Keratinocyte (primary cell): ENCODE data around the gene SPOP. TPM values are rescaled to one million over a fixed set of nuclear protein-coding genes. Genes with fewer than 3 reads are reported as not detected.

Source experiments
- DNase-seq: peaks from one replicate; pipeline ENCODE4 v3.0.0-alpha.2; 2011; ENCODE audit warnings: low read depth, missing footprints, low spot score
- FAIRE-seq: peaks from 2 replicates; lab custom pipeline; 2011; peaks lifted over from hg19 to GRCh38; lab: Jason Lieb, UNC
- H2AFZ ChIP-seq: 2 replicates; pipeline ENCODE4 v1.6.0; 2012; ENCODE audit warnings: low read length, control low read depth, inconsistent platforms; ENCODE audit not compliant: control insufficient read depth
- H3K27ac ChIP-seq: 2 replicates; pipeline ENCODE4 v1.5.1; 2011; ENCODE audit warnings: low read length; ENCODE audit not compliant: control insufficient read depth, insufficient read depth
- H3K27me3 ChIP-seq: 3 replicates; pipeline ENCODE4 v1.6.0; 2011; ENCODE audit warnings: low read length; ENCODE audit not compliant: control insufficient read depth, insufficient read depth; ENCODE audit errors: extremely low read depth
- H3K36me3 ChIP-seq, 2 experiments: 2 replicates in 1 of 2; 3 replicates in 1 of 2; pipeline ENCODE4 v1.5.1; 2011; ENCODE audit warnings: low read length in 2 of 2, mild to moderate bottlenecking in 1 of 2; ENCODE audit not compliant: control insufficient read depth in 2 of 2, insufficient read depth in 2 of 2; ENCODE audit errors: extremely low read depth in 1 of 2
- H3K4me1 ChIP-seq: 3 replicates; pipeline ENCODE4 v1.5.1; 2011; ENCODE audit warnings: low read length; ENCODE audit not compliant: control insufficient read depth, insufficient read depth; ENCODE audit errors: extremely low read depth
- H3K4me2 ChIP-seq: 3 replicates; pipeline ENCODE4 v1.6.0; 2011; ENCODE audit warnings: low read depth, low read length; ENCODE audit not compliant: control insufficient read depth, insufficient read depth; ENCODE audit errors: extremely low read depth
- H3K4me3 ChIP-seq, 3 experiments: fragments of 200-600 bp in 1 of 3; sonication (generic) in 1 of 3; 2 replicates in 2 of 3; 3 replicates in 1 of 3; pipeline ENCODE4 v1.5.1; 2011 to 2016; ENCODE audit warnings: low read length in 3 of 3, mild to moderate bottlenecking in 3 of 3, control low read depth in 2 of 3, inconsistent platforms in 1 of 3, low read depth in 1 of 3, mixed read lengths in 1 of 3, mixed run types in 1 of 3, moderate library complexity in 1 of 3; ENCODE audit not compliant: control insufficient read depth in 2 of 3, insufficient read depth in 2 of 3; ENCODE audit errors: extremely low read depth in 1 of 3
- H3K79me2 ChIP-seq: 2 replicates; pipeline ENCODE4 v1.6.0; 2012; ENCODE audit warnings: low read length; ENCODE audit not compliant: control insufficient read depth, insufficient read depth
- H3K9ac ChIP-seq: 3 replicates; pipeline ENCODE4 v1.6.0; 2011; ENCODE audit warnings: low read length; ENCODE audit not compliant: control insufficient read depth, insufficient read depth; ENCODE audit errors: extremely low read depth
- H3K9me1 ChIP-seq: 3 replicates; pipeline ENCODE4 v1.6.0; 2011; ENCODE audit warnings: low read length; ENCODE audit not compliant: control insufficient read depth, insufficient read depth; ENCODE audit errors: extremely low read depth
- H3K9me3 ChIP-seq: 2 replicates; pipeline ENCODE4 v1.5.1; 2012; ENCODE audit warnings: low read depth, low read length; ENCODE audit not compliant: control insufficient read depth
- H4K20me1 ChIP-seq: 3 replicates; pipeline ENCODE4 v1.6.0; 2011; ENCODE audit warnings: low read length; ENCODE audit not compliant: control insufficient read depth, insufficient read depth; ENCODE audit errors: extremely low read depth
- CTCF ChIP-seq, 3 experiments: IDR thresholded peaks in 1 of 3; conservative IDR thresholded peaks in 1 of 3; optimal IDR thresholded peaks in 1 of 3; 2 replicates in 2 of 3; 3 replicates in 1 of 3; pipeline versions ENCODE3 to v1.5.1; 2011; ENCODE audit warnings: low read length in 3 of 3, mild to moderate bottlenecking in 3 of 3, moderate library complexity in 2 of 3, control low read depth in 1 of 3, inconsistent platforms in 1 of 3; ENCODE audit not compliant: insufficient read depth in 2 of 3; ENCODE audit errors: extremely low read depth in 1 of 3
- EZH2 ChIP-seq: IDR thresholded peaks from one replicate; pipeline ENCODE4 v1.6.1; 2012; ENCODE audit warnings: inconsistent platforms, mild to moderate bottlenecking, low read length, moderate library complexity
- dilution Hi-C: fragments of 300-500 bp; cut with MboI; formaldehyde crosslinking; loops from one replicate; pipeline ENCODE4 v1.7.0; 2020; ENCODE audit warnings: low sequenced_read_pairs; ENCODE audit not compliant: extremely low pct_ligation_motif_present
- polyA plus RNA-seq, 5 experiments: library from polyadenylated mRNA; depleted of rRNA in 3 of 5; stranded (reverse) in 3 of 5; stranded (forward) in 1 of 5; unstranded in 1 of 5; fragments of >200 nt; gene quantifications; 1 replicate in 1 of 5; 2 replicates in 3 of 5; 3 replicates in 1 of 5; pipeline versions ENCODE4 v1.2.1 to v1.2.3, GENCODE V29; 2011 to 2012; ENCODE audit warnings: missing spikeins in 2 of 5, low read depth in 1 of 5, low replicate concordance in 1 of 5

Gene SPOP
- polyA plus RNA-seq, 1 donor (not counting 4 experiments of a cell fraction or from before 2014, with no cell fraction given): 27.5 TPM

- Histone ChIP-seq H3K4me1 (no peaks in the 10 kb centered on the region), H3K36me3 (no peaks in the 10 kb centered on the region), H3K9ac (no peak overlapping the region), H3K9me3 (no peaks in the 10 kb centered on the region), H3K79me2 (no peaks in the 10 kb centered on the region), H3K4me2 (no peak overlapping the region), H3K4me3 (no peak overlapping the region), H3K9me1 (no peaks in the 10 kb centered on the region), H3K27me3 (peaks cover 52% of the 10 kb centered on the region), H2AFZ (no peak overlapping the region), H4K20me1 (no peaks in the 10 kb centered on the region), H3K27ac (no peak overlapping the region)
- DNase-seq: no peak
- TF ChIP-seq EZH2 (no peak), CTCF (optimal IDR thresholded peaks at IDR 0.05 in 1 of 3, IDR thresholded peaks at IDR 0.05 in 1 of 3, conservative IDR thresholded peaks at IDR 0.05 in 1 of 3; ENCODE audit: extremely low read depth in 1 of 3, insufficient read depth in 2 of 3, low read length in 3 of 3) (no peak)
- dilution Hi-C loops: no loop called here
- FAIRE-seq: no peak
Observed at GRCh38 chr17:49574323-49574781, 103.5 kb downstream of the SPOP start.

- Histone ChIP-seq H3K27ac (no peak overlapping the region), H3K9me1 (no peaks in the 10 kb centered on the region), H3K9me3 (no peaks in the 10 kb centered on the region), H4K20me1 (no peaks in the 10 kb centered on the region), H3K4me1 (no peaks in the 10 kb centered on the region), H3K27me3 (peaks cover 52% of the 10 kb centered on the region), H3K4me2 (no peak overlapping the region), H3K9ac (no peak overlapping the region), H3K4me3 (no peak overlapping the region), H3K36me3 (no peaks in the 10 kb centered on the region), H3K79me2 (no peaks in the 10 kb centered on the region), H2AFZ (no peak overlapping the region)
- DNase-seq (no peak), FAIRE-seq (no peak)
- dilution Hi-C loops: no loop called here
- TF ChIP-seq EZH2: no peak
Observed at GRCh38 chr17:49573510-49574322, 104.2 kb downstream of the SPOP start.
